Measurements from ENCODE around the gene HS3ST5. TPM values are rescaled to one million over a fixed set of nuclear protein-coding genes. Genes with fewer than 3 reads are reported as not detected.

HS3ST5 gene
- total RNA-seq, 1 experiment from 2014 or later = not detected

GRCh38 chr6:114284281-114284680 is 58.5 kb downstream of the HS3ST5 start:
- no peak for DNase-seq (ENCODE audit: low read depth, low spot score)
- Histone ChIP-seq H3K36me3 (ENCODE audit: control insufficient read depth in 1 of 2, insufficient read depth in 2 of 2, low read length in 2 of 2) (no peaks in the 10 kb centered on the region), H4K20me1 (ENCODE audit: insufficient read depth) (no peaks in the 10 kb centered on the region), H3K79me2 (ENCODE audit: insufficient read depth, low read length) (no peaks in the 10 kb centered on the region), H3K9ac (ENCODE audit: low read length) (no peak overlapping the region), H3K27me3 (ENCODE audit: insufficient read depth, low read length) (peaks cover 43% of the 10 kb centered on the region), H2AFZ (ENCODE audit: low read depth, low read length, poor library complexity, severe bottlenecking) (no peak overlapping the region), H3K4me2 (ENCODE audit: low read length) (no peak overlapping the region), H3K27ac (ENCODE audit: low read depth, low read length) (no peak overlapping the region), H3K9me3 (ENCODE audit: control insufficient read depth in 1 of 2, insufficient read depth in 1 of 2, low read depth in 1 of 2, low read length in 2 of 2) (no peaks in the 10 kb centered on the region), H3K4me1 (ENCODE audit: control insufficient read depth in 1 of 2, insufficient read depth in 2 of 2, low read length in 2 of 2) (no peaks in the 10 kb centered on the region), H3K9me2 (ENCODE audit: insufficient read depth) (no peaks in the 10 kb centered on the region), H3K4me3 (replicated peaks in 1 of 2; ENCODE audit: low read depth in 1 of 2, low read length in 2 of 2) (no peak overlapping the region)
- CTCF ChIA-PET = no interaction called here
- intact Hi-C loops (cut with micrococcal nuclease) = no loop called here
- no TSS peak for BruUV-seq (replicated peaks)
- POLR2A ChIA-PET = no interaction called here
- TF ChIP-seq POLR2AphosphoS5 (IDR thresholded peaks at IDR 0.05; ENCODE audit: low read depth, low read length) (no peak), ZFX (IDR thresholded peaks at IDR 0.05) (no peak), SIN3A (IDR thresholded peaks at IDR 0.05; ENCODE audit: low read depth) (no peak), SP1 (IDR thresholded peaks at IDR 0.05; ENCODE audit: low read depth) (no peak), SRF (IDR thresholded peaks at IDR 0.05; ENCODE audit: low read depth) (no peak), POLR2A (IDR thresholded peaks at IDR 0.05; ENCODE audit: borderline replicate concordance, extremely low read depth, insufficient read depth, insufficient read length) (no peak), REST (IDR thresholded peaks at IDR 0.05; ENCODE audit: low read depth) (no peak), ATF3 (IDR thresholded peaks at IDR 0.05) (no peak), CBX3 (IDR thresholded peaks at IDR 0.05; ENCODE audit: low read depth) (no peak), FOSL1 (IDR thresholded peaks at IDR 0.05; ENCODE audit: low read depth) (no peak), EGR1 (IDR thresholded peaks at IDR 0.05; ENCODE audit: low read depth) (no peak), ELF1 (IDR thresholded peaks at IDR 0.05; ENCODE audit: borderline replicate concordance, low read depth) (no peak), ZBTB33 (IDR thresholded peaks at IDR 0.05; ENCODE audit: extremely low read depth, insufficient replicate concordance, low read length) (no peak), YY1 (IDR thresholded peaks at IDR 0.05; ENCODE audit: extremely low read depth, insufficient replicate concordance, low read depth, low read length) (no peak)
- RAD21 ChIA-PET (ENCODE audit: low non-redundant PET in 1 of 2, low total read pairs in 2 of 2, uncharacterized antibody in 2 of 2, unreplicated experiment in 2 of 2) = no interaction called here
- no peak for ATAC-seq

Measured in HCT116 (cell line).